T-helper 2 cell (primary cell): Measurements from ENCODE around the gene NEUROD4.

Experiments used
- DNase-seq, 5 experiments: peaks; one replicate each; pipeline versions ENCODE4 v3.0.0 to v3.0.0-alpha.2; 2012 to 2022

The NEUROD4 gene

GRCh38 chr12:54998958-54999510 lies 20.7 kb upstream of the NEUROD4 start:
- no peak for DNase-seq

- no peak for DNase-seq
These were observed 18.4 kb upstream of the NEUROD4 start for GRCh38 chr12:55001198-55001868.

- no peak for DNase-seq
These were observed 17.4 kb upstream of the NEUROD4 start for GRCh38 chr12:55002355-55002754.

GRCh38 chr12:55008944-55009585 lies 10.7 kb upstream of the NEUROD4 start:
- DNase-seq, result no peak

- no peak for DNase-seq
These were observed 2.3 kb upstream of the NEUROD4 start for GRCh38 chr12:55017416-55017925.

GRCh38 chr12:55024575-55024974 lies 4.8 kb downstream of the NEUROD4 start:
- DNase-seq, result no peak

- DNase-seq, result no peak
These were observed 5.7 kb downstream of the NEUROD4 start for GRCh38 chr12:55025508-55025907.

GRCh38 chr12:55034218-55034617 lies 14.4 kb downstream of the NEUROD4 start:
- no peak for DNase-seq

GRCh38 chr12:55036326-55037115 lies 16.7 kb downstream of the NEUROD4 start:
- DNase-seq, result peak in 1 of 5 experiments; percentile 30

- no peak for DNase-seq
These were observed 17.7 kb downstream of the NEUROD4 start for GRCh38 chr12:55037351-55037987.

GRCh38 chr12:55039395-55040354 lies 19.9 kb downstream of the NEUROD4 start:
- no peak for DNase-seq

GRCh38 chr12:55041345-55042055 lies 21.7 kb downstream of the NEUROD4 start:
- no peak for DNase-seq

GRCh38 chr12:55043542-55043941 lies 23.8 kb downstream of the NEUROD4 start:
- DNase-seq, result no peak

- DNase-seq, result no peak
These were observed 24.4 kb downstream of the NEUROD4 start for GRCh38 chr12:55044135-55044534.

GRCh38 chr12:55049676-55050075 lies 29.9 kb downstream of the NEUROD4 start:
- no peak for DNase-seq

GRCh38 chr12:55051197-55051947 lies 31.6 kb downstream of the NEUROD4 start:
- peak in 1 of 5 experiments; percentile 3 for DNase-seq

- no peak for DNase-seq
These were observed 37.7 kb downstream of the NEUROD4 start for GRCh38 chr12:55057481-55057880.

- no peak for DNase-seq
These were observed 38.3 kb downstream of the NEUROD4 start for GRCh38 chr12:55058082-55058481.

GRCh38 chr12:55058776-55059175 lies 39.0 kb downstream of the NEUROD4 start:
- no peak for DNase-seq

GRCh38 chr12:55060470-55060869 lies 40.7 kb downstream of the NEUROD4 start:
- peak in 2 of 5 experiments; percentile 18 to 84 for DNase-seq
